GM18861 (cell line): Measurements from ENCODE around the gene LRRC1.
A peak's percentile ranks its signal among the peaks of the same experiment; 100 is the strongest.

Experiments
- ATAC-seq: cut with Tn5 transposase; IDR thresholded peaks from one replicate; pipeline ENCODE4 v1.9.1; 2021; ENCODE audit not compliant: unreplicated experiment

Gene LRRC1

DNA sequence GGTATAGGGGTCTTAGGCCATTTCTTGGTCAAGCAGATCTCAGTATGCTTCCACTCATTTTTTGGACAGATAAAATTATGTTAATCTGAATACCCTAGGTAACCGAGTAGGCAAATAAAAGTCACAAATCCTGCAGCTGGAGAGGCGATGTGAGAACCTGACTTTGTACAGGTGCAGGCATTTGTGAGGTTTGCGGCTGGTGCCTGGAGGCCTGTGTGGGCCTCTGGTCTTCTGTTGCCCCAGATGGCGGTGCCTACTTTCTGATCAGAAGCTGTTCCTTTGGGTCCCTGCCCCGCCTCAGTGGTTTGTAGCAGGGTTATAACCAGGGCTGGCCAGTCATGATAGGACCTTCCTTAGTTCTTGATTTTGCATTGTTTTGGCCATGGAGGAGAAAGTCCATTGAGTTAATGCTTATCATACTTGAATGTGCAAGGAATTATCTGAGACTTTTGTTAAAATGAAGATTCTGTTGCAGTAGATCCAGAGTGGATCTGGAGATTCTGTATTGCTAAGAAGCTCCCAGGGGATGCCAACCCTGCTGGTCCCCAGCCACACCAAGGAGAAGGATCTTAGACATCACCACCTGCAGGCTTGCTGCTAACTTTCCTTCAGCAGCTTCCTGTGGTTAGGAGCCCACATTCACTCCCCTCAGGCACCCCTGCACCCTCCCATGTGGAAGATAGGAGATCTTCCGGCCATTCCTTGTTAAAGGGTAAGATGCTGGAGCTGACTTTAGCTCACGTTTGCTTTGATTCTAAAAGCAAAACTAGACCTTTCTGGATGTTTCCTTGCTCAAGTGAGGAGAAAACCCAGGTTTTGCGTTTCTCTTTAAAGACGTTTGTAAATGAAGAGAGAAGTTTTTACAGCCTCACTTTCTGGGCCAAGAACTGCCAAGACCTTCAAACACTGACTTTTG, 50.7 kb downstream of the LRRC1 start:
- no peak for ATAC-seq

DNA sequence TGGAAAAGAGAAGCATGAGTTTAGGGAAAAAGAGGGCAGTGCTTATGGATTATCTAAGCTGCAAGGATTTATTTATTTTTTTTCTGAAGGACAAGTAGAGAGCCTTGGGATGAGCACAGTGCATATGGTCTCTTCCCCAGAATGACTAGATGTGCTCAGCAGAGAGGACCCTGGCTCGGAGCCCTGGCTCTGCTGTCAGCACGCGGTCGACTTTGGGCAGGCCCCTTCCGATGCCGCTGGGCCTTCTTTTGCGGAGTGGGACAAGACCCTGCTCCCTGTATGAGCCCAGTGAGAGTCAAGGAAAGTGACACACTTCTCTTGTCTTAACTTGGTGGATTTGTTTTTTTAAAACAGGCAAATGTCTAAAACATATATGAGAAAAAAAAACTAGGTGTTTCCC, 51.4 kb downstream of the LRRC1 start:
- no peak for ATAC-seq

DNA sequence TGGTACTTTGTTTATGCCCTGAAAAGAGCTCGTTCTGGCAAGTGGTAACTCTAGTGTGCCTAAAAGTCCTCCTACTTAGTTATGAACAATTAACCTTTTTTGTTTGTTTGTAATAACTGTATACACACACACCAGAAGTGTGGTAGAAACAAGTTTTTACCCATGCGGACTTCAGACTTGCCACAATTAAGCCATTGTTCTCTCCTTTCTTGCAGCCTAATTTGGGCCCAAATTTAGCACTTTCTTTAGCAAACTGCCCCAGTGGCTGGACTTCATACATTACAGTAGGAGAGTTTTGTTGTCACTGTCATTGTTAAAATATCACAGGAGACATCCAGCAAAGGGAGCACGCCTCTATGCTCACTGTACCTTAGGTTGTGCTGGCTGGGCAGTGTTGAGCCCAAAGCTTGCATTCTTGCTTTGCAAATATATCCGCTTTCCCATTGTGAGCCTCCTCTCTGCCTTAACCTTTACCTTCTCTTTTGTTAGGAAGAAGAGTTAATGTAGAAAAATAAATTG, 53.0 kb downstream of the LRRC1 start:
- ATAC-seq = no peak

DNA sequence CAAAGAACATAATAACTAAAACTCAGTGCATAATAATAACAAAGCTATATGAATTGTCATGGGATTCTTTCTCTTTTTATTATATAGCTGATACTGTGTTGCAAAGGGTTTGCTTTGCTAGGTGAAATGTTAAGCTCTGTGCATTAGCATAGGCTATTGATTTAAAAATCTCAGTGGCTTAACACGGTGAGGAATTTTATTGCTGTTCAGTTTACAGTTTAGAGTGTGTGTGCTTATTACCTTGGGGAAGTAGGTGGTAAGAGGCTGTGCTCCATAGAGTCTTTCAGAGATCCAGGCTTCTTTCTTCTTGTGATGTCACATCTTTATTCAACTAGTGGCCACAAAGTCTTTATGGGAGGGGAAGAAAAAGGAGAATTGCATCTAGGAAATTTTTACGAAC, 55.7 kb downstream of the LRRC1 start:
- no peak for ATAC-seq

GRCh38 chr6:53851561-53851960, 56.8 kb downstream of the LRRC1 start:
- ATAC-seq = no peak

GRCh38 chr6:53852805-53853204, 58.0 kb downstream of the LRRC1 start:
- ATAC-seq = no peak

DNA sequence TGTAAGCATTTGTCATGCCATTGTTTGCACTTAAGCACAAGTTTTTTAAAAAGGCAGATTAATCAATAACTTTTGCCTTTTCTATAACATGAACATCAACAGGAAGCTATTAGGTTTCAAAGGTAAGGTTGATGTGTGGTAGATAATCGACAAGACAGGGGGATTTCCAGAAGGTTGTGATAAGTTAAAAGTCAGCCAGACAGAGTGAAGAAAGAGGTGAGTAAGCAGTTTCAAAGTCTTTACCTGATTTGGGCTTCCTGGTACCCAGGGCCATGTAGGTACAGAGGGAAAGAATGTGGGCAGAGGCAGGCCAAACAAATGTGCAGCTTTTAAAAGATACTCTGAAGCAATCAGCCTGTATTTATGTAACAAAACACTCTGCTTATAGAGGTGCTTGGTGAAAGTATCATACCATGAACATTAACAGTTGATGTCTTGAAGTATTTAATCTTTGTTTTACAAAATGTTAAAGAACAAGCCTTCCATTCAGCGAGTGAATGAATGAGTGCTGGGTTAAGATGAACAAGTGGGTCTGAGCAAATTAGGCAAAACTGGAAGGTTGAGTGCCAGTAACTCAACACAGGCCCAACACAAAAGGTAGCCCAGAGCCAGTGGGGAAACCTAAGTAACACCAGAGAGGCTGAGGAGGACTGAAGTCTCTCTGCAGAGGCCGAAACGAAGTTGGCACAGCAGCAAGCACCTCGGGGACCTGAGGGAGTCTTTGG, 60.2 kb downstream of the LRRC1 start:
- peak; percentile 97 for ATAC-seq

DNA sequence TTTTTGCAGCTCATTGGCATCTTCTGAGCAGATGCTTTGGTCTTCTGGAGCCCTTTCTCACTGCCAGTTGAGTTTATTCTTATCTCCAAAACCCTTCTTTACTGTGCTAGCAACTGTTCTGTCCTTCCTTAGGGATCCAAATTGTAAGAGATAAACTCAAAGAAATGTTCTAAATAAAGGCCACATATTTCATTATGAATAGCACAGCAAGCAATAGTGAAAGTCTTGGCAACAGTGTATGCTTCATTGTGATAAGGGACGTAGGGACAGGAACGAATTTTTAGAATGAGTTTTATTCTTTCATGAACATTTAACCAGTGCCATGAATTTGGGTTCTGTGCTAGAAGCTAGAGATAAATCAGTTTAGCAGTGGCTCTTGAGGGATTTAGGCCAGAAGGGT, 61.1 kb downstream of the LRRC1 start:
- no peak for ATAC-seq

DNA sequence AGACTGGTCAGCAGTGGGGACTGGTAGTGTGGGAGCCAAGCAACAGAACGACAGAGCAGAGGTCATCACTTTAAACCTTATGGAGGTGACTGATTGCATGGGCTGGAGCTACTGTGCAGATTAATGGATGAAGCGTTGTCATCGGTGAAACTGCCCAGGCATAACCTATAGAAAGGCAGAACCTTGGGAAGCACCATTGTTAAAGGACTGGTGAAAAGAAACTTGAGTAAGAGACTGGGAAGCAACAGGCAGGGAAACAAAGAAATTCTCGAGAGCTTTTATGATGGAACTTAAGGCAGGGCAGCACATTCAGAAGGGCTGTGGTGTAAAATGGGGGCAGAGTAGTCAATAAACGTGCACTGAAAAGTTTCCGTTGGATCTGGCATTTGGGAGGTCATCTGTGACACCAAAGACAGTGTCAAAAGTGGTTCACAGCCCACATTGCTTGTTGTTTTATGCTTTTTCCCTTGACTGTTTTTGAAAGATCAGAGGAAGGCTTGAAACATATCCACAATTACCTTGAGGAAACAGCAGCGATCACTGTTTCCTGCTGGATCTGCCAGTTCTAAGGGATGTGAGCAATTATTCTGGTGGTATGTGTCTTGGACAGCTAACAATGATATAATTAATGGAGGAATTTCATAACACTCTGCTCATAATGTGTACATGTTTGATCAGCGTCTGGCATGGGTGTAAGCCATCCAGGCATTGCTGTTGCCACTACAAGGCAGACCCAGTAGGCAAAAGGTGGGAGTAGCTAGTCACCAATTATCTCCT, 62.7 kb downstream of the LRRC1 start:
- ATAC-seq = no peak

GRCh38 chr6:53858196-53858595, 63.4 kb downstream of the LRRC1 start:
- ATAC-seq = no peak

DNA sequence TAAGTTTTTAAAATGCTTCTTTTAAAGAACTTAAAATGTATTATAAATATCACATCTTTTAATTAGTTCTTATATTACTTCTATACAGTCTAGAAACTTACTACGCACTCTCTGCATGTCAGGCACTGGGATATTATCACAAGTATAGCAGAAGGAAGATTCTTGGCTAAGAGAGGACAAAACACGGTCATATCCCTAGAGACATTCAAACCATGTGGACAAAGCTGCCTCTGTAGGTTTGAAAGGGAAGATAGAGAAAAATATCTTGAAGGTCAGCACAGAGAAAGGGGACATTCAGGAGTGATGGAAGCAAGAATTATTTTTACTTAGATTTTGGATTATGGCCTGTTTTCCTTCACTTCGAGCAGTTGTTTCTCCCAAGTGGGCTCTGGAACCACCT, 64.1 kb downstream of the LRRC1 start:
- ATAC-seq = no peak

- ATAC-seq = no peak
Observed at GRCh38 chr6:53860511-53860910, 65.7 kb downstream of the LRRC1 start.

DNA sequence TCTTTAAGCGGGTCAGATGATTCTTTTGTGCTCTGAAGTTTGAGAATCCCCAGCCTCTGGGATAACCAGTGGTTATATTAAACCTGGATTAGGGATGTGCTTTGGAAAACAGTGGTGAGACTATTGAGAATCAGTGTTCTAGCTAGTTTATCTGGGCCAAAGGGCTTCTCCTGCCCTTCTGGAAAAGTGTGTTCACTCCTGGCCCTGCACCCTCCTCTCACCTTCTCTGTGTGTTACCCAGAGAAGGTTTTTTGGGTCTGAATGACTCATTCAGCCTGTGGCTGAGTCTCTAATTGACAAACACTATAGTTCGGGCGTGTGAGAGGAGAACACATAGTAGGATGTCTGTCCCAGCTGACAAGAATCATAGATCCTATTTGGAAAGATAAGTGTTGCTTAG, 66.7 kb downstream of the LRRC1 start:
- peak; percentile 59 for ATAC-seq

- no peak for ATAC-seq
Observed at GRCh38 chr6:53862662-53863462, 68.1 kb downstream of the LRRC1 start.

GRCh38 chr6:53864781-53865180, 70.0 kb downstream of the LRRC1 start:
- ATAC-seq = no peak

DNA sequence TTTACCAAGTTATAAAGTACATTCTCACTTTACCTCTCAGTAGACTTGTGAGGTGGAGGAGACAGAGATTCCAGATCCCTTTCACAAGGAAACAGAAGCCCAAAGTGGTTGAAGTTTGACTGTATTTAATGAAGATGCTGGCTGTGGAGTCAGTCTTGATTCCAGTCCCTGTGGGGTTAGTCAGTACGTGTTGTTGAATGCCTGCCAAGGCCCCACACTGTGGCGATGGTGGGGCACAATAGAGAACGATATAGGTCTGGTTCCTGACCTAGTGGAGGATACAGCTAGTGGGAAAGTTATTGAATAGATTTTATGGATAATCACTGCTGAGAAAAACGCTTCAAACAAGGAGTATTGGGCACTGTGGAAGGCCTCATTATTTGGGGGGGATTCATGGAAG, 71.4 kb downstream of the LRRC1 start:
- no peak for ATAC-seq

DNA sequence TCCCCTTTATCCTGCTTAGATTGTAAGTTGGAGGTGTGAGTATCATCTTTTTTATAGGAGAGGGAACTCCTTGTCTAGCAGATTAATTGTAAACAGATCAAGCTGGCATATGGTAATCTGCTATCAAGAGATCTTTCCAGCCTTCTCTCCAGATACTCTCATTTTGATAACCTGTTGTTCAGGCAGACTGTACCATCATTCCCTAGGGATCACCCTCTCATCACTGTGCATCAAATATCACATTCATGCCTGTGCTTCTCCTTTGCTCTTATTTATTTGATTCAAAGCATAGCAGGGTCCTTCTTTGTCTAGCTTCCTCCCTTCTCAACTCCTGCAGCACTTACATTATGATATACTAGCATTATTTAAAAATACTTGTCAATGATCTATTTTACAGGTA, 73.8 kb downstream of the LRRC1 start:
- ATAC-seq = no peak

GRCh38 chr6:53869964-53870363, 75.2 kb downstream of the LRRC1 start:
- ATAC-seq = no peak

DNA sequence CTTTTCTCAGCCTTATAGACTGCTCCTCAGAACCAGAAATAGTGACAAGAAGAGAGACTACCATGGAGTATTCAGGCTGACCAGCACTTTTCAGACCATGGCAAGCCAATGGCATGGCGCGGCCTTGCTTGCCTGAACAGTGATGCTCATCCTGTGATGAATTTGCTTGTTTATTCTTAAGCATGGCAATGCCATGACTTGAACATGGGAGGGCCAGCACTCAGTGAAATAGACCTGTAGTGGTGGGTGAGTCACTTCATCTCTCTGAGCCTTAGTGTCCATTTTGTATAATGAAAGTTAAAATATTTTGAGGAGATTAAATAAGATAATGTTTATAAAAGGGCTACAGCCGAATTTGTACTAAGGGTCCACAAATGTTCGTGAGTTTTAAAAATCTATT, 79.1 kb downstream of the LRRC1 start:
- no peak for ATAC-seq

DNA sequence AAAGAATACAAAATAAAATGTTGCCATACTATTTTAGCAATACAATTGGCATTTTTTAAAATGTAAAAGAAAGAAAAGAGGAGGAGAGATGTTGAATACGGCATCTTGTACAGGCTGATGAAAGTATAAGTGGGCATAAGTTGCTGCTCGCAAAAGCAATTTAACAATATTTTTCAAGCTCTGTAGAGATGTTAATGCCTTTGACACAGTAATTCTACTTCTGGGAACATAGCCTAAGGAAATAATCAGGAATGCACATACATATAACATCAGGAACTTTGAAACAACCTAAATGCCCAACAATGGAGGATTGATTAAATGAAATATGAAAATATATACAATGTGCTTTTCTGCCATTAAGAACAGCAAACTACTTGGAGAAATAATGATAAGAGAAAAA, 80.2 kb downstream of the LRRC1 start:
- ATAC-seq = no peak

DNA sequence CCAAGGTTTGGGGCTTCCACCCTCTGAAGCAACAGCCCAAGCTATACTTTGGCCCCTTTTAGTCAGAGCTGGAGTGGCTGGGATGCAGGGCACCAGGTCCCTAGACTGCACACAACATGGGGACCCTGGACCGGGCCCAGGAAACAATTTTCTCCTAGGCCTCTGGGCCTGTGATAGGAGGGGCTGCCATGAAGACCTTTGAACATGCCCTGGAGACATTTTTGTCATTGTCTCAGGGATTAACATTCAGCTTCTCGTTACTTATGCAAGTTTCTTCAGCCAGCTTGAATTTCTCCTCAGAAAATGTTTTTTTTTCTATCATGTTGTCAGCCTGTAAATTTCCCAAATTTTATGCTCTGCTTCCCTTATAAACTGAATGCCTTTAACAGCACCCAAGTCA, 82.3 kb downstream of the LRRC1 start:
- ATAC-seq = no peak
